ENCODE measurements around the gene MAGEC2. TPM values are rescaled to one million over a fixed set of nuclear protein-coding genes. Genes with fewer than 3 reads are reported as not detected.

Gene MAGEC2
- total RNA-seq: not detected in 2 replicates
- polyA plus RNA-seq: not detected in 2 replicates

- TF ChIP-seq EZH2phosphoT487 (IDR thresholded peaks at IDR 0.05; ENCODE audit: low read depth, severe bottlenecking, unreplicated experiment) (no peak), CTCF (IDR thresholded peaks at IDR 0.05; ENCODE audit: poor library complexity) (no peak), EZH2 (IDR thresholded peaks at IDR 0.05; ENCODE audit: borderline replicate concordance) (no peak)
- Histone ChIP-seq H3K9me3 (ENCODE audit: low read depth) (no peaks in the 10 kb centered on the region), H3K27ac (no peak within 1 kb of the TSS), H3K79me2 (no peaks in the 10 kb centered on the region), H3K27me3 (no peaks in the 10 kb centered on the region), H3K36me3 (replicated peaks; ENCODE audit: insufficient read depth, low read depth) (no peaks in the 10 kb centered on the region), H4K20me1 (ENCODE audit: insufficient read depth, poor library complexity, severe bottlenecking) (no peaks in the 10 kb centered on the region), H3K4me2 (no peak within 1 kb of the TSS), H2AFZ (no peak within 1 kb of the TSS), H3K4me3 (no peak within 1 kb of the TSS), H3K4me1 (ENCODE audit: insufficient read depth) (no peaks in the 10 kb centered on the region), H3K9me2 (replicated peaks; ENCODE audit: insufficient read depth) (no peaks in the 10 kb centered on the region)
- DNase-seq (ENCODE audit: low spot score): no peak
- WGBS (ENCODE audit: low lambda C conversion rate, missing lambda C conversion rate): 87% methylated on average over 28 of the region's 28 CpGs
Observed at GRCh38 chrX:142204522-142205433, at the start of gene MAGEC2. Gene MAGEC2 (minus strand): TSS chrX:142205290. CDS start chrX:142203987, 1,303 bp downstream.

GRCh38 chrX:142251680-142252079 is 46.6 kb upstream of the MAGEC2 start:
- Histone ChIP-seq H3K27ac (peak overlapping the region; percentile 27), H3K9me3 (ENCODE audit: low read depth) (no peaks in the 10 kb centered on the region), H3K27me3 (no peaks in the 10 kb centered on the region), H3K4me1 (ENCODE audit: insufficient read depth) (no peaks in the 10 kb centered on the region), H3K36me3 (replicated peaks; ENCODE audit: insufficient read depth, low read depth) (no peaks in the 10 kb centered on the region), H3K4me2 (no peak overlapping the region), H4K20me1 (ENCODE audit: insufficient read depth, poor library complexity, severe bottlenecking) (no peaks in the 10 kb centered on the region), H2AFZ (no peak overlapping the region), H3K4me3 (no peak overlapping the region), H3K79me2 (no peaks in the 10 kb centered on the region), H3K9me2 (replicated peaks; ENCODE audit: insufficient read depth) (no peaks in the 10 kb centered on the region)
- DNase-seq (ENCODE audit: low spot score): no peak
- 71% methylated on average over 4 of the region's 4 CpGs for WGBS (ENCODE audit: low lambda C conversion rate, missing lambda C conversion rate)
- no peak for TF ChIP-seq CTCF (IDR thresholded peaks at IDR 0.05; ENCODE audit: poor library complexity)
- no peak for TF ChIP-seq EZH2 (IDR thresholded peaks at IDR 0.05; ENCODE audit: borderline replicate concordance)
- TF ChIP-seq EZH2phosphoT487 (IDR thresholded peaks at IDR 0.05; ENCODE audit: low read depth, severe bottlenecking, unreplicated experiment): no peak

GRCh38 chrX:142251202-142251601 is 46.1 kb upstream of the MAGEC2 start:
- H2AFZ ChIP-seq: no peak overlapping the region
- H3K4me3 ChIP-seq: no peak overlapping the region
- no peaks in the 10 kb centered on the region for H3K9me2 ChIP-seq (replicated peaks; ENCODE audit: insufficient read depth)
- WGBS (ENCODE audit: low lambda C conversion rate, missing lambda C conversion rate): 66% methylated on average over 4 of the region's 4 CpGs
- H3K9me3 ChIP-seq (ENCODE audit: low read depth): no peaks in the 10 kb centered on the region
- H3K79me2 ChIP-seq: no peaks in the 10 kb centered on the region
- DNase-seq (ENCODE audit: low spot score): no peak
- H4K20me1 ChIP-seq (ENCODE audit: insufficient read depth, poor library complexity, severe bottlenecking): no peaks in the 10 kb centered on the region
- H3K27ac ChIP-seq: peak overlapping the region; percentile 27
- TF ChIP-seq EZH2phosphoT487 (IDR thresholded peaks at IDR 0.05; ENCODE audit: low read depth, severe bottlenecking, unreplicated experiment) (no peak), CTCF (IDR thresholded peaks at IDR 0.05; ENCODE audit: poor library complexity) (no peak), EZH2 (IDR thresholded peaks at IDR 0.05; ENCODE audit: borderline replicate concordance) (no peak)
- no peak overlapping the region for H3K4me2 ChIP-seq
- no peaks in the 10 kb centered on the region for H3K36me3 ChIP-seq (replicated peaks; ENCODE audit: insufficient read depth, low read depth)
- no peaks in the 10 kb centered on the region for H3K4me1 ChIP-seq (ENCODE audit: insufficient read depth)
- no peaks in the 10 kb centered on the region for H3K27me3 ChIP-seq

Measured in hepatocyte (in vitro differentiated cells).